GM21367 (cell line): ENCODE measurements around the gene PPP1R3C.

Source experiments
- ATAC-seq: cut with Tn5 transposase; IDR thresholded peaks from one replicate; pipeline ENCODE4 v1.9.1; 2021; ENCODE audit not compliant: unreplicated experiment

Gene PPP1R3C

GRCh38 chr10:91602449-91602848, 30.4 kb downstream of the PPP1R3C start:
- no peak for ATAC-seq

GRCh38 chr10:91601212-91601611, 31.7 kb downstream of the PPP1R3C start:
- no peak for ATAC-seq

- ATAC-seq = no peak
These were observed 34.5 kb downstream of the PPP1R3C start for GRCh38 chr10:91598211-91598977.

- ATAC-seq = no peak
These were observed 35.5 kb downstream of the PPP1R3C start for GRCh38 chr10:91597197-91597881.

- ATAC-seq = no peak
These were observed 36.1 kb downstream of the PPP1R3C start for GRCh38 chr10:91596825-91597196.

- no peak for ATAC-seq
These were observed 39.0 kb downstream of the PPP1R3C start for GRCh38 chr10:91593834-91594233.

GRCh38 chr10:91593366-91593765, 39.5 kb downstream of the PPP1R3C start:
- ATAC-seq = no peak

GRCh38 chr10:91592266-91592975, 40.5 kb downstream of the PPP1R3C start:
- ATAC-seq = no peak

GRCh38 chr10:91591797-91592174, 41.1 kb downstream of the PPP1R3C start:
- ATAC-seq = no peak

GRCh38 chr10:91590904-91591796, 41.7 kb downstream of the PPP1R3C start:
- ATAC-seq = no peak

GRCh38 chr10:91590142-91590903, 42.5 kb downstream of the PPP1R3C start:
- no peak for ATAC-seq

GRCh38 chr10:91589658-91590035, 43.2 kb downstream of the PPP1R3C start:
- no peak for ATAC-seq

- ATAC-seq = no peak
These were observed 43.7 kb downstream of the PPP1R3C start for GRCh38 chr10:91589015-91589657.

GRCh38 chr10:91587710-91588638, 44.9 kb downstream of the PPP1R3C start:
- no peak for ATAC-seq

- ATAC-seq = no peak
These were observed 50.7 kb downstream of the PPP1R3C start for GRCh38 chr10:91582153-91582554.

GRCh38 chr10:91579329-91579985, 53.4 kb downstream of the PPP1R3C start:
- ATAC-seq = no peak
